HCT116 (cell line): Measurements from ENCODE around the gene RASGEF1C.

Experiments
- CBX3 ChIP-seq: IDR thresholded peaks from 2 replicates; pipeline ENCODE4 v1.6.1; 2012; ENCODE audit warnings: low read depth
- CTCF ChIP-seq, 3 experiments: fragments of 200-600 bp in 1 of 3; sonication (generic) in 1 of 3; IDR thresholded peaks in 2 of 3; conservative IDR thresholded peaks in 1 of 3; 2 replicates each; pipeline ENCODE4 v1.5.1; 2012 to 2017; ENCODE audit warnings: low read depth in 2 of 3, low read length in 2 of 3, antibody characterized with exemption in 1 of 3, borderline replicate concordance in 1 of 3, control low read depth in 1 of 3, mild to moderate bottlenecking in 1 of 3, mixed read lengths in 1 of 3, mixed run types in 1 of 3, moderate library complexity in 1 of 3; ENCODE audit not compliant: insufficient read depth in 1 of 3
- EZH2 ChIP-seq: fragments of 200-600 bp; sonication (generic); IDR thresholded peaks from 2 replicates; pipeline ENCODE4 v1.6.1; 2017; ENCODE audit warnings: antibody characterized with exemption, mixed run types
- EZH2phosphoT487 ChIP-seq: fragments of 200-600 bp; IDR thresholded peaks from 2 replicates; pipeline ENCODE4 v1.6.1; 2018; ENCODE audit warnings: antibody characterized with exemption, borderline replicate concordance
- JUND ChIP-seq: IDR thresholded peaks from 2 replicates; pipeline ENCODE4 v1.6.1; 2012
- MAX ChIP-seq: IDR thresholded peaks from 2 replicates; pipeline ENCODE4 v1.6.1; 2012
- POLR2A ChIP-seq: IDR thresholded peaks from 2 replicates; pipeline ENCODE4 v1.7.0; 2011; ENCODE audit warnings: borderline replicate concordance; ENCODE audit not compliant: insufficient read depth, insufficient read length; ENCODE audit errors: extremely low read depth
- POLR2AphosphoS5 ChIP-seq: IDR thresholded peaks from 2 replicates; pipeline ENCODE4 v1.6.1; 2011; ENCODE audit warnings: mild to moderate bottlenecking, low read depth, low read length, moderate library complexity
- RAD21 ChIP-seq: IDR thresholded peaks from 2 replicates; pipeline ENCODE4 v1.6.1; 2012; ENCODE audit warnings: low read depth, mild to moderate bottlenecking
- SIN3A ChIP-seq: IDR thresholded peaks from 2 replicates; pipeline ENCODE4 v1.6.1; 2012; ENCODE audit warnings: low read depth
- YY1 ChIP-seq: IDR thresholded peaks from 2 replicates; pipeline ENCODE4 v1.6.1; 2011; ENCODE audit warnings: low read length, low read depth, moderate library complexity, mild to moderate bottlenecking; ENCODE audit not compliant: insufficient replicate concordance; ENCODE audit errors: extremely low read depth
- ZFX ChIP-seq: fragments of 450-650 bp; IDR thresholded peaks from 2 replicates; pipeline ENCODE4 v1.6.1; 2017
- ZNF274 ChIP-seq: fragments of 200-500 bp; sonication (Bioruptor generic); IDR thresholded peaks from 2 replicates; pipeline ENCODE4 v1.6.1; 2014; ENCODE audit warnings: mild to moderate bottlenecking, low read depth, low read length, inconsistent platforms
- TF ChIP-seq, protein P1 (sequence below): IDR thresholded peaks from 2 replicates; pipeline ENCODE4 v1.6.1; 2012

DNA sequence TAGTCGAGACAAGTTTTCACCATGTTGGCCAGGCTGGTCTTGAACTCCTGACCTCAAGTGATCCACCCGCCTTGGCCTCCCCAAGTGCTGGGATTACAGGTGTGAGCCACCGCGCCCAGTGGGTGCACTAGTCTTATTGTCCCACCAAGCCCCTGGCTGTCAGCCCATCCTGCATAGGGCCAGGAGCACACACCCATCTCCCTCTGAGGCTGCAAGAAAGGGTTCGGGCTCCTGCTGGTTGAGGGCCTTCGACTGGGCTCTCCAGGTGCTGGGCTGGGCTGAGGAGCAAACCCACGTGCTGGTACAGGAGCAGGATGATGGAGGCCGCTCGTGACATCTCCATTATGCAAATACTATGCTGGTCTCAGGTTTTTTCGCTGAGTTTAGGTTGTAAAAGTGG, 112.4 kb downstream of the RASGEF1C start:
- TF ChIP-seq POLR2A (no peak), YY1 (no peak), CTCF (IDR thresholded peaks at IDR 0.05 in 2 of 3, conservative IDR thresholded peaks at IDR 0.05 in 1 of 3; ENCODE audit: borderline replicate concordance in 1 of 3, insufficient read depth in 1 of 3, low read depth in 2 of 3, low read length in 2 of 3) (no peak), MAX (no peak), EZH2 (no peak), ZFX (no peak), JUND (no peak), ZNF274 (no peak), CBX3 (no peak), EZH2phosphoT487 (no peak), RAD21 (no peak), SIN3A (no peak), POLR2AphosphoS5 (no peak)
- TF ChIP-seq, protein P1, sequence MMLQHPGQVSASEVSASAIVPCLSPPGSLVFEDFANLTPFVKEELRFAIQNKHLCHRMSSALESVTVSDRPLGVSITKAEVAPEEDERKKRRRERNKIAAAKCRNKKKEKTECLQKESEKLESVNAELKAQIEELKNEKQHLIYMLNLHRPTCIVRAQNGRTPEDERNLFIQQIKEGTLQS = no peak
